Measurements from ENCODE around the gene KCNRG.
"Not testable (repeated sequence)": the region's sequence is repeated elsewhere in the genome, so short reads cannot be mapped to it uniquely, and the experiment has no call there.

Gene KCNRG

GRCh38 chr13:50012396-50013169, 2.7 kb upstream of the KCNRG start:
- DNase-seq: no peak

GRCh38 chr13:50014386-50014785, 858 bp upstream of the KCNRG start:
- no peak for DNase-seq

- DNase-seq: no peak
Observed at GRCh38 chr13:50015750-50016149, 506 bp downstream of the KCNRG start.

GRCh38 chr13:50016444-50016843, 1.2 kb downstream of the KCNRG start:
- DNase-seq: no peak

GRCh38 chr13:50017819-50018218, 2.6 kb downstream of the KCNRG start:
- no peak for DNase-seq

- no peak for DNase-seq
Observed at GRCh38 chr13:50025436-50025835, 10.2 kb downstream of the KCNRG start.

GRCh38 chr13:50026788-50027473, 11.7 kb downstream of the KCNRG start:
- DNase-seq: no peak

GRCh38 chr13:50030315-50030714, 15.1 kb downstream of the KCNRG start:
- DNase-seq: no peak

- no peak for DNase-seq
Observed at GRCh38 chr13:50033725-50034124, 18.5 kb downstream of the KCNRG start.

- no peak for DNase-seq
Observed at GRCh38 chr13:50037788-50038187, 22.5 kb downstream of the KCNRG start.

GRCh38 chr13:50038266-50038665, 23.0 kb downstream of the KCNRG start:
- no peak for DNase-seq

GRCh38 chr13:50052478-50052877, 37.2 kb downstream of the KCNRG start:
- no peak for DNase-seq

GRCh38 chr13:50053844-50054243, 38.6 kb downstream of the KCNRG start:
- DNase-seq: no peak

- DNase-seq: no peak
Observed at GRCh38 chr13:50055454-50055853, 40.2 kb downstream of the KCNRG start.

- DNase-seq: no peak
Observed at GRCh38 chr13:50060718-50061117, 45.5 kb downstream of the KCNRG start.

GRCh38 chr13:50062336-50062735, 47.1 kb downstream of the KCNRG start:
- not testable (repeated sequence) for DNase-seq

GRCh38 chr13:50065712-50066111, 50.5 kb downstream of the KCNRG start:
- no peak for DNase-seq

- no peak for DNase-seq
Observed at GRCh38 chr13:50068508-50068907, 53.3 kb downstream of the KCNRG start.

GRCh38 chr13:50069261-50069660, 54.0 kb downstream of the KCNRG start:
- no peak for DNase-seq

- no peak for DNase-seq
Observed at GRCh38 chr13:50070186-50070585, 54.9 kb downstream of the KCNRG start.

Data from stimulated activated CD4-positive, alpha-beta T cell treated with anti-CD3 and anti-CD28 coated beads, Interleukin-4, amount 100 ng/mL, for 24 hours (primary cell).